AG10803 (cell line): ENCODE results near the gene DPM1.

Source experiments
- DNase-seq: peaks from one replicate; pipeline ENCODE4 v3.0.0; 2010; ENCODE audit warnings: low read depth
- H3K4me3 ChIP-seq: 2 replicates; pipeline ENCODE4 v1.5.1; 2011; ENCODE audit warnings: mild to moderate bottlenecking, low read length, control low read depth
- CTCF ChIP-seq: conservative IDR thresholded peaks from 2 replicates; pipeline ENCODE4 v1.5.1; 2011; ENCODE audit warnings: mild to moderate bottlenecking, low read length, control low read depth, inconsistent platforms

DPM1 gene

DNA sequence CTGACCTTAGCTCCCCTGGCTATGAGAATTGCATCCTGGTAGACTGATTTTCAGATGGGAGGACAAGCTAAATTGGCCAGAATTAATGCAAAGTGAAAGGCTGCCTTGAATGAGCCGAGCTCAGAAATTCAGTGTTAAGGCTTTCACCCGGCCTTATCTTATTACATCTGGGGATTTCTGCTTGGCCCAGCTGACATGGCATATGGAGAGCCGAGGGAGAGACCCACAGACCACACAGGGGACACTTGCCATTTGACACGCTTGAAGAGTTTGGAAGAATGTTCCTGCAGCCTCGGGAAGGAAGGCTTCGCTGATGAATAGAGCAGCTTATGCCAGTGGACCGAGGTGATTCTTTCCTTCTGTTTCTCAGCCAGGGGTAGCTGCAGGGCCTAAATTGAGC lies 9.3 kb upstream of the DPM1 start:
- TF ChIP-seq CTCF, result no peak
- H3K4me3 ChIP-seq, result no peak overlapping the region
- DNase-seq, result no peak

- DNase-seq, result no peak
- peak overlapping the region; percentile 93 for H3K4me3 ChIP-seq
Observed at GRCh38 chr20:50959543-50960126, 1.3 kb upstream of the DPM1 start.

DNA sequence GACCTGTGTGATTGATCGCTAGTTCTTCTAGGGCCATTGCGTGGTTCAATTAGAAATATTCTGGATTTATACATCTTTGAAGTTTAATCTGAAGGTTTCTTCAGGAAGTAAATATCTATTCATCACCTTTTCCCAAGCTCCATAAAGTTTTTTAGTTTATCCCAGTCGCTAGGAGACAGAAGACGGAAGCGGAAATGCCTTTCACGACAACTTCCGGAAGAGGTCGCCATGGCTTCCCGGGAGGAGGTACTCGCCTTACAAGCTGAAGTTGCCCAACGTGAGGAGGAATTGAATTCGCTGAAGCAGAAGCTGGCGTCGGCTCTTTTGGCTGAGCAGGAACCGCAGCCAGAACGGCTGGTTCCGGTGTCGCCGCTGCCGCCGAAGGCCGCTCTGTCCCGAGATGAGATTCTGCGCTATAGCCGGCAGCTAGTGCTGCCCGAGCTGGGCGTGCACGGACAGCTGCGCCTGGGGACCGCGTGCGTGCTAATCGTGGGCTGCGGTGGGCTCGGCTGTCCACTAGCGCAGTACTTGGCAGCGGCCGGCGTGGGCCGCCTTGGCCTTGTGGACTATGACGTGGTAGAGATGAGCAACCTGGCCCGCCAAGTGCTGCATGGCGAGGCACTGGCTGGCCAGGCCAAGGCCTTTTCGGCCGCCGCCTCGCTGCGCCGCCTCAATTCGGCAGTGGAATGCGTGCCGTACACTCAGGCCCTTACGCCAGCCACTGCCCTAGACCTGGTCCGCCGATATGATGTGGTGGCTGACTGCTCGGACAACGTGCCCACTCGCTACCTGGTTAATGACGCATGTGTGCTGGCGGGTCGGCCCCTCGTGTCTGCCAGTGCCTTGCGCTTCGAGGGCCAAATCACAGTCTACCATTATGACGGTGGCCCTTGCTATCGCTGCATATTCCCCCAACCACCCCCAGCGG lies 547 bp upstream of the DPM1 start, which contains the start of gene MOCS3:
TSS of gene MOCS3 (plus strand) at position 204 of the 928 bp plus-strand sequence. CDS start at position 229, 25 bp downstream.
- no peak; the same call in 1 of the 2 replicates for TF ChIP-seq CTCF
- peak; percentile 94 for DNase-seq
- H3K4me3 ChIP-seq, result peak within 1 kb of the TSS; percentile 93

More at GRCh38 chr20:50959543-50960126, 1.3 kb upstream of the DPM1 start:
- TF ChIP-seq CTCF, result no peak

DNA sequence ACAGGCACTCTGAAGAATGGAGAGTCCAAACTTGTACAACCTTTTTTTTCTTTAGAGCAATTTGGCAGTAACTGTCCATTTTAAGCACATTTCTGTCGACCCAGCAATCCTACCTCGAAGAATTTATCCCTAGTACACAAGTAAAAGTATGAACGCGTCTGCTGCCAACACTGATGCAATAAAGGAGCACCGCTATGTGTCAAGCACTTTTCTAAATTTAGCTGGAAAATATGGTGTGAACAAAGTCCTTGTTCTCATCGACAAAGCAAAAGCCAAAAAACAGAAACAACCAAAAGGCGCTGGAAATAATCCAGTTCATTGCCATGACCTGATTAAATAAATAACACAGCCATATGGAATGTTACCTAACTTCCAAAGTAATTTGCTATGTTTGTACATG lies 1.1 kb downstream of the DPM1 start:
- TF ChIP-seq CTCF, result no peak
- DNase-seq, result peak; percentile 66
- peak overlapping the region; percentile 93 for H3K4me3 ChIP-seq

- DNase-seq, result no peak
- H3K4me3 ChIP-seq, result no peak overlapping the region
- no peak for TF ChIP-seq CTCF
Observed at GRCh38 chr20:50953821-50954220, 4.5 kb downstream of the DPM1 start.

- DNase-seq, result no peak
- no peak for TF ChIP-seq CTCF
- no peak overlapping the region for H3K4me3 ChIP-seq
Observed at GRCh38 chr20:50953196-50953595, 5.1 kb downstream of the DPM1 start.
